NCI-H2227 treated with DMSO at 0.1 percent for 48 hours (cell line): ENCODE data around the gene RASSF3.

ENCODE experiments used
- DNase-seq: peaks from one replicate; lab custom pipeline; 2025; lab: John Stamatoyannopoulos, UW

Gene RASSF3

DNA sequence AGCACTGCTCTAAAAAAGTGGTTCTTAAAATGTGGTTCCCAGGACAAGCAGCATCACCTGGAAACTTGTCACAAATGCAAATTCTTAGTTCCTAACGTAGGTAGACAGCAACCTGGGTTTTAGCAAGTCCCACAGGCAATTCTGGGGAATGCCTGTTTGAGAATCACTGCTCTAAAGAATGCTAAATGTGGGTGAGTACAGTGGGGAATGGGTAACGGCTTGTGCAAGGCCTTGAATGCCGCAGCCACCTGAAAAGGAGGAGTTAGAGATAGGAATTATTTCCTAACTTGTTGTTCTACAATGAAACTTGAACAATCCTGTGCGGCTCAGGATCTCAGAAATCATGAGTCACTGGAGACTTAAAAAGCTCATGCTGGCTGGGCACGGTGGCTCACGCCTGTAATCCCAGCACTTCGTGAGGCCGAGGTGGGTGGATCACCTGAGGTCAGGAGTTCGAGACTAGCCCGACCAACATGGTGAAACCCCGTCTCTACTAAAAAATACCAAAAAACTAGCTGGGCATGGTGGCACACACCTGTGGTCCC, 114.0 kb downstream of the RASSF3 start:
- DNase-seq, result no peak

DNA sequence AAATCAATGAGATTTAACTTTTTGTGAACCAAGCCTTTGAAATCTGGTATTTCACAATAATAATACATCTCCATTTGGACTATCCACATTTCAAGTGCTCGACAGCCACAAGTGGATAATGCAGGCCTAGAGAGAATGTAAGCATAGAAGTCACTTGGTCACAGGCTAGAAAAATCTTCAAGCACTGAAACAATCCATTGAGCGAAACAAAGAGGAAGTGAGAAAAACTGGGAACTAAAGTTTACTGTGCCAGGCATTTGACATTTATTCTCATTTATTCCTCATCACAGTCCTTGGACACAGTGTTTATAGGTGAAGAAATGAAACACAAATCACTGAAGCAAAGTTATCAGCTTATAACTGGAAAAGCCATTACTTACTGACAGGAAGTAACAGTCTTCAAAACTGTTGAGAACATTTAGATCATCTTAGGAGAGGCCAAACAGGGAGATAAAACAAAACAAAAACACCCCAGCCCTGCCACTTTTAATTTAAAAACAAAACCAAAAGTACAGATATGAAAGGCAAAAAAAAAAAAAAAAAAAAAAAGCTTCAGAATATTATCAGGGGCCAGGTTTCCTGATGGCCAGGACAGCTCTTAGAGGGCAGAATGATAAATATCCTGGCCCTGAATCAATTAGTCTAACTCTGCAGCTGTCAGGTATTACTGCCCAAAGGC, 119.8 kb downstream of the RASSF3 start:
- no peak for DNase-seq

DNA sequence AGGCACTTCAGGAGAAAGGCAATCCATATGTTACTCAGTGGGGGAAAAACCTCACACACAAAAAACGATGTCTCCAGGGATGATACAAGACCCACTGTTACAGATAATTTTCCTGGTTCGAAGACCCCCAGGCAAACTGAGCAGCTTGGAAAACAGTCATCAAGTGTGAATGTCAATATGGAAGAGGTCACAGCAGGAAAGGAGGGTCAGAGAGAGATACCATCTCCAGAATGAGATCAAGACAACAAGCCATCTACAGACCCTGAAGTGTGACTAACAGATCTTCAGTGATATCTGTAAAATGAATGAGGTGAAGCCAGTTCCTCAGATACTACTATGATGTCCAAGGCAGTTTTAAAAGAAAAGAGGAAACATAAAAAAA, 120.3 kb downstream of the RASSF3 start:
- no peak for DNase-seq

GRCh38 chr12:64731683-64732082, 121.4 kb downstream of the RASSF3 start:
- no peak for DNase-seq

DNA sequence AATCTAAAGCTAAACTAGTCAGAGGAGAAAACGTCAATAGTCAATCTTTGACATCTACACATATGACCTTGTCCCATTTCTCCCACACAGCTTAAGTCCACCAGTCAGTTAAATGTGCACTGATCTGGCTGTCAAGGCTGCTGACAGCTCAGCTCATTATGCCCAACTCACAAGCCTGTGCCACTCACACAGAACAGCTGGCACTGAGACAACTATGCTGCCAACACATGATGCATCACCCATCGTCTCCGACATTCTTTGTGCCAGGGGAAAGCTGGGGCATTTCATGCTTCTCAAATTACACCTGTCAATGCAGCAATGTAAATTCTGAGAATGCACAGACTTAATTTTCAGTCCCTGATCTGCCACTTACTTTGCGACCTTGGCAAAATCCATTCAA, 123.6 kb downstream of the RASSF3 start:
- DNase-seq, result no peak

DNA sequence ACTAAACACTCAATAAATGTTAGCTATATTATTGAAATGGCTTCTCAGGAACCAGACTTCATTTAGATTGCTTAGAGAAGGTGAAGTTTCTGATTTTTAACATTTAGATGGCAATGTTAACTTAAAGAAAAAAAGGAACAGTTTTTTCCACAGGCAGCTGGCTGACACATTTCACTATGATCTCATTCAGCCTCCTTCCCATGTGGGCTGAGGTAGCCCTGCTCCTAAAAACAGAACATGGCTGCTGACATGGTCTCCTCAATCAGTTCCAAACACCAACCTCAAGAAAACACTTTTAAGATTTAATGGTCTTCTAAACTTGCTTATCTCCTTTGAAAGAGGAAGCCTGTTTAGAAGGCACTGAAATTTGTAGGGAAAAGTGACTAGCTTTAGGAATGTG, 125.1 kb downstream of the RASSF3 start:
- no peak for DNase-seq

DNA sequence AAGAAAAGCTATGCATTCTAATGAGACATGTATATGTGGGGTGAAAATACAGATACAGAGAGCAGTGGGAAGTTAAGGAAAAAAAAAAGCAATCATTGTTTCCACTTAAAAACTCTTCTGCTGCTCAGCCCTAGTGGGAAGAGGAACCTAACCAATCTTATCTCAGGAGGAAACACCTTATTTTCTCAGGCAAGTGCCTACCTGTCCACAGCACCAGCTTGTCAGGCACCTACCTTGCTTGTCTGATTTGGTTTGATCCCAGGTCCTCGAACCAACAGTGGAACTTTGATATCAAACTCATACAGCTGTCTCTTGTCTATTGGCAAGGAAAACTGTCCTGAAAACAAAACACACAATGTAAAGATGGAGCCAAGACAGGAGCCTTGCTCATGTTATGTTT, 126.5 kb downstream of the RASSF3 start:
- DNase-seq, result no peak

- DNase-seq, result no peak
These were observed 127.2 kb downstream of the RASSF3 start for GRCh38 chr12:64737539-64737938.

DNA sequence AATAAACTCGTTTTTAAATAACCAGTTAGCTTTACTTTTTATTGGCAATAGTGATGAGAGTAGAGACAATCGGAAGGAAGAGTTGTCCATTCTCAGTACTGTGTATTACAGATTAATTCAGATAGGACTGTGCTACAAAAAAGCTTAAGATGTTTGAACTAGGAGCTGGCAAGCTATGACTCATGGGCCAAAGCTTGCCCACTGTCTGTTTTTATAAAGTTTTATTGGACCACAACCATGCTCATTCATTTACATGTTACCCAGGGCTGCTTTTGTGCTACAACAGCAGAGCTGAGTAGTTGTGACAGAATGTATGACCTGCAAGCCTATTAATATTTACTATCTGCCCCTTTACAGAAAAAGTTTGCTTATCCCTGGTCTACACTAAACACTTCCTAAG, 129.5 kb downstream of the RASSF3 start:
- DNase-seq, result no peak

- DNase-seq, result no peak
These were observed 130.4 kb downstream of the RASSF3 start for GRCh38 chr12:64740646-64741045.

DNA sequence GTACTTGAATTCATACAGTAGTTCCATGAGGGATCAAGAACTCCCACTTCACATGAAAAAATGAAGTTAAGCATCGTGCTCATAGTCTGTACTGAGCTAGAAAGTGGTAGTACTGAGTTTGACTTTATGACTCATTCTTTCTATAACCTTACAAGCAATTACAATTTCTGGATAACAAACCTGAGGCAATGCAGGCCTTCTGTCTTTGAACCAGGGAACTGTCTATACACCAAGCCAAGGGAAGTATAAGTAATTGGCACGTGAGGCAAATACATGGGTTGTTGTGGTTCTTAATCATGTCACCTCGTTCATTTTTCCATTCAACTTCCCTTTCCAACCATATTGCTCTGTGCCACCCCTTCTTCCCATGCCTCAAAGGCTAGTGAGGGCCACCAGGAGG, 132.1 kb downstream of the RASSF3 start:
- DNase-seq, result no peak

DNA sequence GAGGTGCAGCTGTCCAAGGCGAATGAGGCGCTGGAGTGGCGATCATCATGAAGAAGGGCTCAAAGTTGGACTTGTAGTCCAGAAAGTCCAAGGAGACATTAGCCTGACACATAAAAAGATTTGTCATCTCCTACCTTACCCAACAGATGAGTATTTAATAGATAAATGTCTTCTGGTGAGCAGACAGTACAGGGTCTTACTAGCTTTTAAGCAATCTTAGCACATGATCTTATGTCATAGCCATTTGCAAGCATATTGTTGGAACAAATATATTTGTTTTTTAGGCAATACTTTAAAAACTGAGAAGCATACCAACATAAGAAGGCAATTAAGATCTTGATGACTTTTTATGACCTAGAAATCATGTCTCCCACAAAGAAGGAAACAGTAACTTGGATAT, 132.9 kb downstream of the RASSF3 start:
- DNase-seq, result no peak

GRCh38 chr12:64744422-64745258, 134.3 kb downstream of the RASSF3 start:
- no peak for DNase-seq

DNA sequence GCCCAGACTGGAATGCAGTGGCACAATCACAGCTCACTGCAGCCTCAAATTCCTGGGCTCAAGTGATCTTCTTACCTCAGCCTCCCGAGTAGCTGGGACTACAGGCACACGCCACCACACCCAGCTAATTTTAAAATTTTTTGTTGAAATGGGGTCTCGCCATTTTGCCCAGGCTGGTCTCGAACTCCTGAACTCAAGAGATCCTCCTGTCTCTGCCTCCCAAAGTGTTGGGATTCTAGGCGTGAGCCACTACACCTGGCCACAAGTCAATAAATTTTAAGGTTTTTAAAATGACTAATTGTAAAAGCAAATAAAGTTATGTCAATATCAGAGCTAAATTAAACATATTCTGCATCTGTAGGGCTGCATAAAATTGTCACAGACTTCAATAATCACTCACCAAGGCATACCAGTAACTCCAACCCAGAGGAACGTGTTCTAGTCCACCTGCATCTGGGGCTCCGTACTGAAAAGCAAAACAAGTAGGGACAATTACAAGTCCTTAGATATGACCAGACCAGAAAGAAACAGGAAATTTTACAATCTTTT, 135.0 kb downstream of the RASSF3 start:
- DNase-seq, result no peak

DNA sequence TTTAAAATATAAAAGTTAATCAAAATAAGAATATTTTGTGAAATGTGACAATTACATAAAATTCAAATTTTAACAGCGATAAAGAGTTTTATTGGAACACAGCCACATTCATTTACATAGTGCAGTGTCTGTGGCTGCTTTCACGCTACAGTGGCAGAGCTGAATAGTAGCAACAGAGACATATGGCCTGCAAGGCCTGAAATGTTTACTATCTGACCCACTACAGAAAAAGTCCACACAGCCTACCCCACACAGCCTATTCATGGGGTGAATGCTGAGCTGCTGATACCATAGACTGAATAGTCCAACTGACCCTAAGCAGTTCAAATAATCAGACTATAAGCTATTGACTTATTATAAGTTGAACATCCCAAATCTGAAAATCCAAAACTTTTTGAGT, 135.7 kb downstream of the RASSF3 start:
- DNase-seq, result no peak

GRCh38 chr12:64746663-64747062, 136.4 kb downstream of the RASSF3 start:
- no peak for DNase-seq
